Cardiac fibroblast (primary cell): ENCODE results near the gene MS4A7.
"Not testable (repeated sequence)": the region's sequence is repeated elsewhere in the genome, so short reads cannot be mapped to it uniquely, and the experiment has no call there.

Experiments
- DNase-seq, 2 donors: peaks; one replicate each; pipeline versions ENCODE4 v3.0.0 to v3.0.0-alpha.2; 2010; ENCODE audit warnings: low read depth in 2 of 2
- H3K4me3 ChIP-seq, 2 donors: replicated peaks in 1 of 2; 1 replicate in 1 of 2; 2 replicates in 1 of 2; pipeline ENCODE4 v1.5.1; 2011; ENCODE audit warnings: low read depth in 2 of 2, low read length in 2 of 2, mild to moderate bottlenecking in 2 of 2, moderate library complexity in 1 of 2
- TF ChIP-seq, protein P1 (sequence below): IDR thresholded peaks from one replicate; pipeline ENCODE4 v1.5.1; 2011; ENCODE audit warnings: low read depth, mild to moderate bottlenecking, low read length, inconsistent platforms

Gene MS4A7

DNA sequence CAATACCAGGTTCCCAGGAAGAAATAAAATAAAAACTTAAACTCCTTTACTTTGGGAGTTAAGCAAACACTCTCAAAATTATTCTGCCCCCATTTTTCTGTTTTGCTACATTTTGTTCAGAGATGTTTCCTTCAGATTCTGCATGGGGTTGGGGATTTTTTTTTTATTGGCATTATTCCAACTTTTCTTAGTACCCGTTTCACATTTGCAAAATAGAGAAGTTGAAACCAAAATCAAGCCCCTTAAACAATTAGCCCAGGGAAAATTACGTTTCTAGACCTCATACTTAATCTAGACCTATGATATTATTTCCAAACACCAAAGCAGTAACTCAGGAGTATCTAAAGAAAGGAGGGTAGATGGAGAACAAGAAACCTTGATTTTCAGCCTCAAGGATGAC lies 20.6 kb upstream of the MS4A7 start:
- no peak overlapping the region for H3K4me3 ChIP-seq
- TF ChIP-seq, protein P1, sequence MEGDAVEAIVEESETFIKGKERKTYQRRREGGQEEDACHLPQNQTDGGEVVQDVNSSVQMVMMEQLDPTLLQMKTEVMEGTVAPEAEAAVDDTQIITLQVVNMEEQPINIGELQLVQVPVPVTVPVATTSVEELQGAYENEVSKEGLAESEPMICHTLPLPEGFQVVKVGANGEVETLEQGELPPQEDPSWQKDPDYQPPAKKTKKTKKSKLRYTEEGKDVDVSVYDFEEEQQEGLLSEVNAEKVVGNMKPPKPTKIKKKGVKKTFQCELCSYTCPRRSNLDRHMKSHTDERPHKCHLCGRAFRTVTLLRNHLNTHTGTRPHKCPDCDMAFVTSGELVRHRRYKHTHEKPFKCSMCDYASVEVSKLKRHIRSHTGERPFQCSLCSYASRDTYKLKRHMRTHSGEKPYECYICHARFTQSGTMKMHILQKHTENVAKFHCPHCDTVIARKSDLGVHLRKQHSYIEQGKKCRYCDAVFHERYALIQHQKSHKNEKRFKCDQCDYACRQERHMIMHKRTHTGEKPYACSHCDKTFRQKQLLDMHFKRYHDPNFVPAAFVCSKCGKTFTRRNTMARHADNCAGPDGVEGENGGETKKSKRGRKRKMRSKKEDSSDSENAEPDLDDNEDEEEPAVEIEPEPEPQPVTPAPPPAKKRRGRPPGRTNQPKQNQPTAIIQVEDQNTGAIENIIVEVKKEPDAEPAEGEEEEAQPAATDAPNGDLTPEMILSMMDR: no peak
- no peak for DNase-seq

DNA sequence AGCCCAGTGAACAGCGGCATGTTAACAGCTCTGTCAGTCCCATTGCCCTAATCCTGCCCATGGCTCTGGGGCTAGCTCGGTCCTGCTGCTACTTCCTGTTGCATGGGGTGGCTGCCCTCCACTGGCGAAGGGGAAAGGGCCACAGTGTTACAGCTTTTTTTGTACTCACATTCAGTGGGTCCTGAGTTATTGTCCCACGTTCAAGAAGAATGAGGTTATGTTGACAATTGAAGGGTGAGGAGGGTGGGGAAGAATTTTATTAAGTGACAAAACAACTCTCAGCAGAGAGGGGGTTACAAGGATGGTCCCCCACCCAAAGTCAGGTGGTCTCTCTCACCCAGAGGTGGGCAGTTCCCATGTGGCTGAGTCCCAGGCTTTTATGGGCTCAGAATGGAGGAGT lies 17.7 kb upstream of the MS4A7 start:
- H3K4me3 ChIP-seq: no peak overlapping the region
- TF ChIP-seq, protein P1: no peak
- no peak for DNase-seq

DNA sequence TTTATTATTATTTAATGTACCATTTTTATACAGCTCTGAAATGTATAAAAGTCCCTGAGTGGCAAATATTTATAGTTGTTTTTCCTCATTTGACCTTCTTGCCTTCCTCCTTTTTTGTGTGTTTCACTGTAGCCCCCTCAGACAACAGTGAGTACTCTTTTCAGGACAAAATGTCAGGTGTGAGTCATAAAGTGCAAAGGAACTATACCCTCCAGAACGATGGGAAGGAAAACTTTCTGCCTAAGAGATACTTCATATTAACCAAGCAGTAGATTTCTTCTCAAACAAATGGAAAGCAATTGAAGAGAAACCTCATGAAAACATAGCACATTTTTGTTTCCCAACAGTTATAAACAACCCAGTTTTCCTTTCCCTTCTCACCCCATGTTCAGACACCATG lies 16.1 kb upstream of the MS4A7 start:
- H3K4me3 ChIP-seq: no peak overlapping the region
- DNase-seq: no peak
- TF ChIP-seq, protein P1: no peak

DNA sequence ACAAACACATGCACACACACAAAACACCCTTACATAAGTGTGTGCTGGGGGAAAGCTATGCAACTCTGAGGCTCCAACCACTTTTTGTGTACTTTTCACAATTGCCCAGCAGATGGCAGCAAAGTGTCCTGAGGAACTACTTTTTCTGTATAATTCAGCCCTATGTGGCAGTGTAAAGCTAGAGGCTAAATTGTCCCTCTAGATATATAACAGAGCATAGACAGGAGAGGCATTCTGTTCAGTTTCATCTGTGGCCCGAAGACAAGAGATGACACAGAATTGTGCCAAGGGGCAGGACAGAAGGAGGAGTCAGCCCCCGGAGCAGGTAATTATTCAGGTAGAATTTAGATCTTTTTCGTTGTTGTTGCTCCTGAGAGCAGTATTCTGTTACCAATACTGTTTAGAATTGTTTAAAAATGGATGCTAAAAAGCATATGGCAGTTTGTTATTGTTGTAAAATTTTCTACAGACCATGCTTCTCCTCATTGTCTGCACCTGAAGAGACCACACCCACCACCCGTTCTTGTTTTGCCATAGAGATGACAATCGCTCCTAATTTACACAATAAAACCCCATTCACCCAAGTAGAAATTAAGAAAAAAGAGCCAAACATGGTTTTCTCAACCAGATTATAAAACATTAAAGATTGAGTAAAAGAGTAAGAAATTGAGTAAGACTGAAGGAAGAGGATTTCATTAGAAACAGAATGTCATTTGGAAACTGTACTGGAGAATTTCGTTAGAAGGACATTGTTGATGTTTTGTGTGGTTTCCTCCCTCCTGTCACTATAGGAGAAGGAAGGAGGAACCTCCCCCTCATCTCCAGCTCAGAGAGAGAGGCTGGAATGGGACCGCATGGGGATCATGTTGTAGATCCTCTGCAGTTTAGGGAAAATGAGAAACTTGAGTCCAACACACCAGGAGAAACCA lies 14.5 kb upstream of the MS4A7 start:
- peak; percentile 59 to 66 for DNase-seq
- TF ChIP-seq, protein P1: peak; percentile 61
- no peak overlapping the region for H3K4me3 ChIP-seq

DNA sequence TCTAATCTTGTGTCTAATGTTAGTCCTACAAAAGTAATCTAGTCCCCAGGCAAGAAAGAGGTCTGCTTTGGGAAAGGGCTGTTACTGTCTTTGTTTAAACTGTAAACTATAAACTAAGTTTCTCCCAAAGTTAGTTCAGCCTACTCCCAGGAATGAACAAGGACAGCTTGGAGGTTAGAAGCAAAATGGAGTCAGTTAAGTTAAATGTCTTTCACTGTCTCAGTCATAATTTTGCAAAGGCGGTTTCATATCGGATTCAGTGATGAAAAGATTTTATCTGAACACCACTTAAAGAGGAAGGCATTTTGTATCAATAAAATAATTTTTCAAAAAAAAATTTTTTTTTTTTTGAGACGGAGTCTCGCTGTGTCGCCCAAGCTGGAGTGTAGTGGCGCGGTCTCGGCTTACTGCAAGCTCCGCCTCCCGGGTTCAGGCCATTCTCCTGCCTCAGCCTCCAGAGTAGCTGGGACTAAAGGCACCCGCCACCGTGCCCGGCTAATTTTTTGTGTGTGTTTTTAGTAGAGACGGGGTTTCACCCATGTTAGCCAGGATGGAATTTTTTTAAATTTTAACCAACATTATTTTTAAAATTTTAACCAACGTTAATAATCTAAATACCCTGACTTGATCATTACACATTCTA lies 11.9 kb upstream of the MS4A7 start:
- H3K4me3 ChIP-seq, DNase-seq: not testable (repeated sequence)

DNA sequence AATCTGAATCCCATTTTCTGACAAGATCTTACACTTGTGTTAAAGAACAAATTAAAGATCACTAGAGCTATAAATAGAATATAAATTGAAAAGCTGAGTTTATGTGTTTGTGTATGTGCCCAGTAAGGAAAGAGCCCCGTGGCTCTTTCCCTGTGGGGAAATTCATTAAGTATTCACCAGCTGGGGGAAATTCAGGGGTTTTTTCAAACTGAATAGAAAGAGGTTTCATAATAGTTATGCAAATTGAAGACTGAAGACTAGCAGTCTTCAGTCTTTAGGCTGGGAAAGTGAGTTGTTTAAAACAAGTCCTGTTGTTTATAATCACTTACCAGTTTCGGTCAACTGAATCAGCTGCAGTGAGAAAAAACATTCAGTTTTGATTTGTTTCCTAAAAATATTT lies 11.3 kb upstream of the MS4A7 start:
- no peak overlapping the region for H3K4me3 ChIP-seq
- peak in 1 of 2 donors; percentile 10 for DNase-seq
- TF ChIP-seq, protein P1: no peak

DNA sequence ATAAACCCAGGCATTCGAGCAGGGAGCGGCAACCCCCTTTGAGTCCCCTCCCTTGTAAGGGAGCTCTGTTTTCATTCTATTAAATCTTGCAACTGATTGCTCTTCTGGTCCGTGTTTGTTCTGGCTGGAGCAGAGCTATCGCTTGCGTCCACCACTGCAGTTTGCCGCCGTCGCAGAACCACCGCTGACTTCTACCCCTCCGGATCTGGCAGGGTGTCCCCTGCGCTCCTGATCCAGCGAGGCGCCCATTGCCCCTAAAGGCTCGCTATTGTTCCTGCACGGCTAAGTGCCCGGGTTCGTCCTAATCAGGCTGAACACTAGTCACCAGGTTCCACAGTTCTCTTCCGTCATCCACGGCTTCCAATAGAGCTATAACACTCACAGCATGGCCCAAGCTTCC lies 10.4 kb upstream of the MS4A7 start:
- no peak for DNase-seq
- no peak overlapping the region for H3K4me3 ChIP-seq
- TF ChIP-seq, protein P1: no peak
